Stimulated activated CD8-positive, alpha-beta memory T cell treated with anti-CD3 and anti-CD28 coated beads, Interleukin-7, amount 100 ng/mL, for 4 hours (primary cell): ENCODE data around the gene KCNQ1.

Experiments used
- DNase-seq, 2 donors: peaks; one replicate each; pipeline ENCODE4 v3.0.0-alpha.2; 2020; ENCODE audit warnings: low read depth in 2 of 2

Gene KCNQ1

DNA sequence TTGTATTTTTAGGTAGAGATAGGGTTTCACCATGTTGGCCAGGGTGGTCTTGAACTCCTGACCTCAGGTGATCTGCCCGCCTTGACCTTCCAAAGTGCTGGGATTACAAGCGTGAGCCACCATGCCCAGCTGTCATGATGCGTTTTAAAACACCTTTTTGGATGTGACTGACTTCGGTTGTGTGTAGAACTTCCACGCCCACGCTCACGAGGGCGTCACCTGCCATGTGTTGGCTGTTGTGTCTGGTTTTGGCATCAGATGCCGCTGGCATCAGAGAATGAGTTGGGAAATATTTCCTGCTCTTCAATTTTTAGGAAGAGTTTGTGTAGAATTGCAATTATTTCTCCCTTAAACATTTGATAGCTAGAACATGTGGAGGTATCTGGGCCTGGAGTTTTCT lies 109.1 kb downstream of the KCNQ1 start:
- DNase-seq: no peak

DNA sequence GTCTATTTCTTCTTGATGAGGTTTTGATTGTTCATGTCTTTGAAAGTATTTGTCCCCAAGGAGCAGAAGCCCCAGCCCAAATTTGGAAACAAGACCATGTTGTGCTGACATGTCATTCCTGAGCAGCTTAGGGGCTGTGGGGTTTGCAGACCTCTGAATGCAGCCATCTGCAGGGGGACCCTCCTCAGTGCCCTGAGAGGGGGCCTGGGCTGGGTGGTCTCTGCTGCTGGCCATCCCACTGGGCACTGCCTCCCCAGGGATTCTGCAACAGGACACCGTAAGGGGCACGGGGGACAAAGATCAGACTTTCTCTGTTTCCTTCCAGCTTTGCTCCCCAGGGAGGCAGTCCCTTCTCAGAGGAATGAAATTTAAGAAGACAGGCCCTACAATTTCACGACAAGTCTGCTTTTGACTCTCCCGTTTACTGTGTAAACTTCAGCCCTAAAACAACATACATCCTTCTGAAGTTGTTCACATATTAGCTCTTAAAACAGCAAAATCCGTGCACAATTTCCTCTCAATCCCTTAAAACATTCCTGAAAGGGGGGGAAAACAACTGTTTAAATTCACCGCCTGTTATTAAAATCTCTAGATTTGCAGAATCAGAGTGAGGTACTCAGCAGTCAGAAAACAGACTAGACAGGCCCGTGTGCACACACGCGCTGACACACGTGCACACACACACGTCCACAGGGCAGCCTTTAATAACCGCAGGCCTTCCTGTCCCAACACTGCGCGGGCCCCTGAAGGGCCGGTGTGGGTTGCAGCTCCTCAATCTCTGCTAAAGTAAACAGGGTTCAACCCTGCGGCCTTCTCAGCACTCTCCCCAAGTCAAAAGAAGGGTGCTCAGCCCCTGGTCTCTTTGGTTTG lies 109.8 kb downstream of the KCNQ1 start:
- no peak for DNase-seq

DNA sequence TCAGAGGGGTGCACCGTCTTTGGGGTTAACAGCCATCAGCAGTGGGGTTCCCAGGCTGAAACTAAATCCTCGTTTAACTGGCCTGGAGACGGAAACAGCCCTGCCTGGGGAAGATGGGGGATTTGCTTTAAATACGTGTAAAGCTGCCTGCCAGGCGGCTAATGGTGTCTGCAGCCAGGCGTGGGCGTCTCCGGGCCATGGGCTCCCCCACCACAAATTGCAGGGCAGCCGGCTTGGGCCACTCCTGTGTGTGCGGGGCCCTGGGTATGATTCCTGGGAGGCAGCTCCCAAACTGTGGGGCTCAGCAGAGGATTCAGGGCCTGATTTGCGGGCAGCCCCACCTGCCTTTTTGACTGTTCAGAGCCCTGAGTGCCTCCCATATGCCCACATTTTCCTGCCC lies 110.5 kb downstream of the KCNQ1 start:
- DNase-seq: no peak

DNA sequence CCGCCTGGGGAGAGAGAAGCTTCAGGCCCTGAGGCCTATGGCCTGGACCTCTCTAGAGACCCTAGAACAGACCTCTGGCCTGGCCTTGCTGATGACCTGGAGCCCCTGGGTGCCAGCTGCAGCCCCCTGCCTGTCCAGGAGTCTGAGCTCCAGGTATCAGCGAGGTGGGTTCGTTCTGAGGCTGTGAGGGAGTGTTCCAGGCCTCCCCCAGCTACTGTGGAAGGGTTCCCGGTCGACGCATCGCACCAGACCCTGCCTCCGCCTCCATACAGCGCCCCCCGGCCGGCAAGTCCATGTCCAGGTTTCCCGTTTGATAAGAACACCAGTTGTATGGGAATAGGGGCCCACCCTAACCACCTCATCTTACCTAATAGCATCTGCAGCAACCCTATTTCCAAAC lies 111.1 kb downstream of the KCNQ1 start:
- DNase-seq: no peak

DNA sequence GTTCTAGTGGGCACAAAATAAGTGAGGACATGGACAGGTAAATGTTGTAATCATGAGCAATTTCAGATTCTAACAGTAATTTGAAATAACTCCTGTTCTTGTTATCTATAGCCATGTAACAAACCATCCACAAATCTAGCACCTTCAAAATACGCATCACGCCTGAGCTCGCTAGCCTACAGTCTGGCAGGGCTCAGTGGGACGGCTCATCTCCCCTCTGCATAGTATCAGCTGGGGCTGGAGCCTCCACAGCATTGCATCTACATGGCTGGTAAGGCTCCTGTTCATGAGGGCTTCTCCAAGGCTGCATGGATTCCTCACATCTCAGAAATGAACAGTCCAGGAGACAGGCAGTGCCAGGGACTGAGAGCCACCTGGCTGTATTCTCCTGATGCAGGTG lies 112.6 kb downstream of the KCNQ1 start:
- DNase-seq: no peak

DNA sequence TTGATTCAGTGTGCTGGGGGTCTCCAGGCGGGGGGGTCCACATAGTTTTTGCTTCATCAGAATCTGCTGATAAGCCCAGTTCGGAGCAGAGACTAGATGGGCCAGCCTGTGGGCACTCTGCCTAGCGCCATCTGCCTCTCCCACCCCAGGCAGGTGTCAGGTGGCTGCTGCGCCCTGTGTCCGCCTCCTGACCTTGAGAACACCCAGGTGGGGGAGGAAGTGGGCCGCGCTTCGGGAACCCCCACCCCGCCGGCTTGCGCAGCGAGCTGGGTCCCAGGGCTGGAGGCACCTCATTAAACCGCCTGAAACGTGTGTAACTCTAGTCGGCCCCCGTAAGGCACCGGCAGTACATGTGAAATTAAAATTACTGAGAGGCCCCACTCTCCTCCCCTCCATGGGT lies 113.6 kb downstream of the KCNQ1 start:
- DNase-seq: no peak

- no peak for DNase-seq
Measured at GRCh38 chr11:2558861-2559526, 114.2 kb downstream of the KCNQ1 start.

GRCh38 chr11:2559527-2560311 lies 114.9 kb downstream of the KCNQ1 start:
- no peak for DNase-seq

GRCh38 chr11:2561696-2562581 lies 117.1 kb downstream of the KCNQ1 start:
- DNase-seq: no peak

GRCh38 chr11:2562890-2563212 lies 118.0 kb downstream of the KCNQ1 start:
- DNase-seq: no peak

- DNase-seq: no peak
Measured at GRCh38 chr11:2563213-2564007, 118.6 kb downstream of the KCNQ1 start.

GRCh38 chr11:2564008-2564530 lies 119.3 kb downstream of the KCNQ1 start:
- no peak for DNase-seq

- no peak for DNase-seq
Measured at GRCh38 chr11:2564588-2565425, 120.0 kb downstream of the KCNQ1 start.

GRCh38 chr11:2565447-2566222 lies 120.8 kb downstream of the KCNQ1 start:
- no peak for DNase-seq

DNA sequence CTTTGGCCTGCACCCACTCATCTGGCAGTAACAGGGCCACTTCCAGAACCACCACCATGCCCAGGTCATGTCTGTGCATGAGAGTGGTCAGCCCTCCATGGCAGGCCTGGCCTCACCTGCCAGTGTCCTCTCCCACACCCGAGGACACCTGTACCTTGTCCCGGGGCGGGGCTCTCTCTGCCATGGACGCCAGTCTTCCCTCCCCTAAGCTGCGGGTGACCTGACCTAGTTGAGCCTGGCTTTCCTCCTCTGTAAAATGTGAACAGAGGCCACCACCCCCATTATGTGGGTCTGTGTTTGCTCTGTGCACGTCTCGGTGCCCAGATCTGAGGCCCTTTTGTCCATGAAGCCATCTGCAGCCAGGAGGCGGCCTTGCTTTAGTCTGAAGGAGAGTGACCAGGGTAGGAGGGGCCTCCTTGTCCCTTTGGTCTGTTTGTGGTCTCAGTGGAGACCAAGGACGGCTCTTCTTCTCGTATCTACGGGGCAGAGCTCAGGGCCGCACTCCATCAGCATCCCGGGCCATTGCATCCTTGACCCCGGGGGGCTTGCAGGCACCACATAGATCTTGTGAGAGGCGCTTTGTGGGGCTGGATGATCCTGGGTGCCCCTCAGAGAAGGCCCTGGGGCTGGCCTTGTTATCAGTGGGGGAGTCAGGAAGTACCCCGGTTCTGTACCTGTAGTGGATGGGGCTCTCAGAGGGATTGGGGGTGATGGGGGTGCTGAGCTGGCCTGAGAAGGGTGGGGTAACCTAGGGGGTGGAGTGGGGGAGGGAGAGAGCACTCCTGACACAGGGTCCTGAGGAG lies 121.6 kb downstream of the KCNQ1 start:
- no peak for DNase-seq

DNA sequence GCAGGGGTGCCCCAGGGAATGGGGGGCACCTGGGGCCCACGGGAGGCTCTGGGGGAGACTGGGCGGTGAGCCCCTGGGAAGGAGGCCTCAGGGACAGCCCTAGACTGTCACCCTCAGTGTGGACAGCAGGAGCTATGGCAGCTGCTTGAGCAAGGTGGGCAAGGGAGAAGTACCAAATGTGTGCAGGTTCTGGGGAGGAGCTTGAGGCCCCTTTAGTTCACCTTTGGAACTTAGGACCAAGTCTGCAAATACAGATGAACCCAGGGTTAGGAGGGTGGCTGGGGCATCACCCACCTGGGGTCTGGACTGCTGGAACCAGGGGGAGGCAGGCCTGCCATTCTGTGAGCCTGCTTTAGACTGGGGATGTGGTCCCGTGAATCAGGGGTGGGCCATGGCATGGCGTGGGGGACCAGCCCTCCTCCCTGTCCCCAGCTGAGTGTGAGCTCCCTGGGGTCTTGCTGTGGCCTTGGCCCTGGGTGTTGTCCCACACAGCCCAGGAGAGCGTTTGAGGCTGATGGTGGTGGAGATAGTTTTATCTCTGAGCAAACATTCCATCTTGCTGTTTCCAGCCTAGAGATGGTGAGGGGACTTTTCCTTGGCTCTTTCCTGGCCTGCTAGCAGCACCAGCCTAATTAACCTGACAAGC lies 122.3 kb downstream of the KCNQ1 start:
- no peak for DNase-seq

GRCh38 chr11:2569321-2569721 lies 124.5 kb downstream of the KCNQ1 start:
- no peak for DNase-seq
